Vagina (tissue), 2 donors: ENCODE results near the gene CGB1. TPM values are rescaled to one million over a fixed set of nuclear protein-coding genes. Genes with fewer than 3 reads are reported as not detected.
"Not testable (repeated sequence)": the region's sequence is repeated elsewhere in the genome, so short reads cannot be mapped to it uniquely, and the experiment has no call there.

Source experiments
- DNase-seq, 2 donors: peaks; one replicate each; pipeline ENCODE4 v3.0.0-alpha.2; 2017; ENCODE audit errors: extremely low spot score in 2 of 2
- H3K27ac ChIP-seq: fragments of 200-600 bp; sonication (generic); one replicate; pipeline ENCODE4 v1.5.1; 2019
- H3K27me3 ChIP-seq: fragments of 200-600 bp; sonication (generic); one replicate; pipeline ENCODE4 v1.5.1; 2019
- H3K36me3 ChIP-seq, 2 donors: fragments of 200-600 bp; sonication (generic); one replicate each; pipeline ENCODE4 v1.5.1; 2017 to 2019
- H3K4me1 ChIP-seq: fragments of 200-600 bp; sonication (generic); one replicate; pipeline ENCODE4 v1.5.1; 2019
- H3K4me3 ChIP-seq, 2 donors: fragments of 200-600 bp; sonication (generic); 1 replicate in 1 of 2; 2 replicates in 1 of 2; pipeline ENCODE4 v1.5.1; 2016 to 2019
- H3K9me3 ChIP-seq: fragments of 200-600 bp; sonication (generic); one replicate; pipeline ENCODE4 v1.5.1; 2019
- CTCF ChIP-seq, 3 experiments: fragments of 450-650 bp in 2 of 3; fragments of 200-600 bp in 1 of 3; sonication (generic) in 1 of 3; IDR thresholded peaks; one replicate each; pipeline ENCODE4 v1.5.1; 2017 to 2019; ENCODE audit warnings: antibody characterized with exemption in 3 of 3, mild to moderate bottlenecking in 2 of 3, moderate library complexity in 2 of 3
- POLR2A ChIP-seq, 2 donors: fragments of 450-650 bp; IDR thresholded peaks; one replicate each; pipeline ENCODE4 v1.6.1; 2017; ENCODE audit warnings: antibody characterized with exemption in 2 of 2, mild to moderate bottlenecking in 2 of 2, moderate library complexity in 2 of 2
- POLR2AphosphoS5 ChIP-seq, 2 donors: sonication (generic); formaldehyde crosslinking; IDR thresholded peaks; one replicate each; pipeline ENCODE4 v1.9.0; 2017; ENCODE audit warnings: antibody characterized with exemption in 2 of 2, mild to moderate bottlenecking in 2 of 2, low read depth in 1 of 2; ENCODE audit not compliant: insufficient read depth in 1 of 2
- intact Hi-C: fragments of 100-400 bp; cut with DNase I; formaldehyde crosslinking; loops from one replicate; pipeline ENCODE4 v1.15.1; 2023
- total RNA-seq: library from RNA; depleted of rRNA; stranded (reverse); fragments of >200 nt; gene quantifications from one replicate; pipeline ENCODE4 v1.2.3, GENCODE V29; 2016

CGB1 gene
- total RNA-seq, 1 donor from 2014 or later, result not detected

GRCh38 chr19:49058562-49058961, 21.9 kb upstream of the CGB1 start:
- H3K36me3 ChIP-seq, result no peaks in the 10 kb centered on the region
- no peaks in the 10 kb centered on the region for H3K27me3 ChIP-seq
- H3K4me1 ChIP-seq, result peaks cover 22% of the 10 kb centered on the region
- H3K4me3 ChIP-seq, result no peak overlapping the region
- H3K9me3 ChIP-seq, result no peaks in the 10 kb centered on the region
- no peak overlapping the region for H3K27ac ChIP-seq
- intact Hi-C loops, result no loop called here
- no peak for DNase-seq
- TF ChIP-seq CTCF (IDR thresholded peaks at IDR 0.05) (no peak), POLR2A (IDR thresholded peaks at IDR 0.05) (no peak), POLR2AphosphoS5 (IDR thresholded peaks at IDR 0.05; ENCODE audit: insufficient read depth in 1 of 2, low read depth in 1 of 2) (no peak)

GRCh38 chr19:49057636-49058234, 21.0 kb upstream of the CGB1 start, which contains the start of gene CGB7:
CGB7 (minus strand) TSS chr19:49057749; CDS start chr19:49055375, 2,374 bp downstream.
- peaks cover 22% of the 10 kb centered on the region for H3K4me1 ChIP-seq
- H3K36me3 ChIP-seq, result no peaks in the 10 kb centered on the region
- peak in 1 of 2 donors; percentile 22 for TF ChIP-seq POLR2AphosphoS5 (IDR thresholded peaks at IDR 0.05; ENCODE audit: insufficient read depth in 1 of 2, low read depth in 1 of 2)
- TF ChIP-seq CTCF (IDR thresholded peaks at IDR 0.05), result no peak
- no peaks in the 10 kb centered on the region for H3K27me3 ChIP-seq
- no peaks in the 10 kb centered on the region for H3K9me3 ChIP-seq
- H3K27ac ChIP-seq, result peak within 1 kb of the TSS; percentile 15
- DNase-seq, result no peak
- intact Hi-C loops, result no loop called here
- peak within 1 kb of the TSS; percentile 47 to 48 for H3K4me3 ChIP-seq

- DNase-seq, H3K9me3 ChIP-seq, H3K27me3 ChIP-seq, intact Hi-C loops, H3K36me3 ChIP-seq: not testable (repeated sequence)
- H3K4me1 ChIP-seq, result peaks cover 22% of the 10 kb centered on the region
- peak overlapping the region; percentile 15 for H3K27ac ChIP-seq
- H3K4me3 ChIP-seq, result peak overlapping the region; percentile 47 to 48
Measured at GRCh38 chr19:49056902-49057596, 20.4 kb upstream of the CGB1 start.

- peak in 1 of 2 donors; percentile 33 for TF ChIP-seq POLR2AphosphoS5 (IDR thresholded peaks at IDR 0.05; ENCODE audit: insufficient read depth in 1 of 2, low read depth in 1 of 2)
- peak in 1 of 3 experiments; percentile 41 for TF ChIP-seq CTCF (IDR thresholded peaks at IDR 0.05)
- no peak for TF ChIP-seq POLR2A (IDR thresholded peaks at IDR 0.05)
- Histone ChIP-seq H3K4me3 (peak overlapping the region; percentile 47 to 48), H3K27me3 (no peaks in the 10 kb centered on the region), H3K27ac (peak overlapping the region; percentile 15), H3K36me3 (no peaks in the 10 kb centered on the region), H3K4me1 (peaks cover 22% of the 10 kb centered on the region), H3K9me3 (no peaks in the 10 kb centered on the region)
- intact Hi-C loops, result no loop called here
- DNase-seq, result no peak
Measured at GRCh38 chr19:49056101-49056901, 19.6 kb upstream of the CGB1 start.

- H3K27ac ChIP-seq, H3K9me3 ChIP-seq, H3K27me3 ChIP-seq, intact Hi-C loops, H3K36me3 ChIP-seq, DNase-seq, H3K4me3 ChIP-seq, H3K4me1 ChIP-seq: not testable (repeated sequence)
Measured at GRCh38 chr19:49050376-49051033, 13.8 kb upstream of the CGB1 start.

GRCh38 chr19:49049834-49050233, 13.1 kb upstream of the CGB1 start:
- H3K36me3 ChIP-seq, intact Hi-C loops: not testable (repeated sequence)

GRCh38 chr19:49049011-49049410, 12.3 kb upstream of the CGB1 start, which contains the start of gene CGB8:
CGB8 (minus strand) TSS chr19:49049111; CDS start chr19:49048739, 372 bp downstream.
- H3K4me1 ChIP-seq, H3K27me3 ChIP-seq, H3K36me3 ChIP-seq, DNase-seq, intact Hi-C loops, H3K27ac ChIP-seq, H3K9me3 ChIP-seq, H3K4me3 ChIP-seq: not testable (repeated sequence)

More at GRCh38 chr19:49049834-49050233, 13.1 kb upstream of the CGB1 start:
- not testable (repeated sequence) for H3K27ac ChIP-seq, H3K9me3 ChIP-seq, DNase-seq, H3K4me3 ChIP-seq, H3K27me3 ChIP-seq, H3K4me1 ChIP-seq

- H3K27me3 ChIP-seq, H3K4me1 ChIP-seq, H3K9me3 ChIP-seq, H3K4me3 ChIP-seq, DNase-seq, H3K36me3 ChIP-seq, intact Hi-C loops, H3K27ac ChIP-seq: not testable (repeated sequence)
Measured at GRCh38 chr19:49043548-49043947, 6.9 kb upstream of the CGB1 start, which contains the start of gene CGB5. CGB5 (plus strand) TSS chr19:49043848; CDS start chr19:49044210, 362 bp downstream.

- H3K4me3 ChIP-seq, DNase-seq, H3K27ac ChIP-seq, H3K9me3 ChIP-seq, H3K36me3 ChIP-seq, H3K27me3 ChIP-seq, H3K4me1 ChIP-seq, intact Hi-C loops: not testable (repeated sequence)
Measured at GRCh38 chr19:49042666-49043065, 6.0 kb upstream of the CGB1 start.
